AG09309 (cell line): ENCODE data around the gene EPHB1.

Experiments used
- DNase-seq: peaks from one replicate; pipeline ENCODE4 v3.0.0-alpha.2; 2010; ENCODE audit warnings: low read depth
- H3K4me3 ChIP-seq: 2 replicates; pipeline ENCODE4 v1.5.1; 2011; ENCODE audit warnings: mild to moderate bottlenecking, low read depth, low read length, moderate library complexity; ENCODE audit not compliant: control insufficient read depth
- CTCF ChIP-seq: IDR thresholded peaks from 2 replicates; pipeline ENCODE4 v1.5.1; 2011; ENCODE audit warnings: mild to moderate bottlenecking, low read depth, low read length, inconsistent platforms; ENCODE audit not compliant: insufficient read depth, control insufficient read depth; ENCODE audit errors: missing control alignments

EPHB1 gene

GRCh38 chr3:135147657-135148056 lies 352.6 kb downstream of the EPHB1 start:
- no peak for DNase-seq
- no peak overlapping the region for H3K4me3 ChIP-seq
- TF ChIP-seq CTCF, result no peak

GRCh38 chr3:135148398-135149020 lies 353.4 kb downstream of the EPHB1 start:
- no peak for TF ChIP-seq CTCF
- no peak overlapping the region for H3K4me3 ChIP-seq
- DNase-seq, result no peak

GRCh38 chr3:135149707-135150681 lies 354.9 kb downstream of the EPHB1 start:
- no peak overlapping the region for H3K4me3 ChIP-seq
- no peak for TF ChIP-seq CTCF
- DNase-seq, result no peak

- no peak for TF ChIP-seq CTCF
- no peak overlapping the region for H3K4me3 ChIP-seq
- no peak for DNase-seq
Observed at GRCh38 chr3:135154186-135154585, 359.1 kb downstream of the EPHB1 start.

- TF ChIP-seq CTCF, result no peak
- no peak for DNase-seq
- H3K4me3 ChIP-seq, result no peak overlapping the region
Observed at GRCh38 chr3:135155228-135155627, 360.2 kb downstream of the EPHB1 start.

GRCh38 chr3:135155791-135156190 lies 360.7 kb downstream of the EPHB1 start:
- H3K4me3 ChIP-seq, result no peak overlapping the region
- no peak for DNase-seq
- no peak for TF ChIP-seq CTCF
